KOPT-K1 (cell line): ENCODE measurements around the gene KPNB1.

Experiments used
- H3K27ac ChIP-seq: fragments of 200-600 bp; sonication (generic); 2 replicates; pipeline ENCODE4 v1.5.1; 2016; ENCODE audit warnings: antibody characterized with exemption, mild to moderate bottlenecking, low read depth, low read length; ENCODE audit not compliant: poor library complexity, severe bottlenecking
- H3K36me3 ChIP-seq: fragments of 200-600 bp; sonication (generic); 2 replicates; pipeline ENCODE4 v1.5.1; 2017; ENCODE audit warnings: antibody characterized with exemption, mild to moderate bottlenecking, low read length, moderate library complexity; ENCODE audit not compliant: insufficient read depth
- H3K9me3 ChIP-seq: fragments of 200-600 bp; sonication (generic); 2 replicates; pipeline ENCODE4 v1.5.1; 2017; ENCODE audit warnings: antibody characterized with exemption, low read length, mild to moderate bottlenecking; ENCODE audit not compliant: insufficient read depth, poor library complexity, severe bottlenecking

The KPNB1 gene

GRCh38 chr17:47652570-47652969 is 2.9 kb downstream of the KPNB1 start:
- H3K9me3 ChIP-seq: no peaks in the 10 kb centered on the region
- H3K36me3 ChIP-seq: peaks cover 68% of the 10 kb centered on the region
- no peak overlapping the region for H3K27ac ChIP-seq

DNA sequence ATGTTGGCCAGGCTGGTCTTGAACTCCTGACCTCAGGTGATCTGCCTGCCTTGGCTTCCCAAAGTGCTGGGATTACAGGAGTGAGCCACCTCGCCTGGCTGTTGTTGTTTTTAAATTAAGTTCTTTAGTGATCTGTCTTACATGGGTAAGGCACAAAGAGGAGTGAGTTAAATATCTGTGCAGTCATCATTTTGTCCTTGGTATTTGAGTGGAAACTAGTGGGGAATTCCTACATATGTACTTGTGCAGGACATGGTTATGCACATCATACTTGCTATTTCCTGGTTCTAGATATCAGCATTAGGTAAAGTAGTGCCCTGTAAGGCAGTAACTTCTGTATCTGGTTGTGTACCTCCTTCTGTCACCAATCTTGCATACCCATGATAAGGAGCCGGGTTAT is 3.7 kb downstream of the KPNB1 start:
- H3K9me3 ChIP-seq: no peaks in the 10 kb centered on the region
- peaks cover 77% of the 10 kb centered on the region for H3K36me3 ChIP-seq
- H3K27ac ChIP-seq: no peak overlapping the region

GRCh38 chr17:47654991-47655390 is 5.3 kb downstream of the KPNB1 start:
- Histone ChIP-seq H3K36me3 (peaks cover 93% of the 10 kb centered on the region), H3K27ac (no peak overlapping the region), H3K9me3 (no peaks in the 10 kb centered on the region)

GRCh38 chr17:47660064-47660492 is 10.4 kb downstream of the KPNB1 start:
- Histone ChIP-seq H3K9me3 (no peaks in the 10 kb centered on the region), H3K36me3 (peaks cover 100% of the 10 kb centered on the region), H3K27ac (peak overlapping the region; percentile 46)

DNA sequence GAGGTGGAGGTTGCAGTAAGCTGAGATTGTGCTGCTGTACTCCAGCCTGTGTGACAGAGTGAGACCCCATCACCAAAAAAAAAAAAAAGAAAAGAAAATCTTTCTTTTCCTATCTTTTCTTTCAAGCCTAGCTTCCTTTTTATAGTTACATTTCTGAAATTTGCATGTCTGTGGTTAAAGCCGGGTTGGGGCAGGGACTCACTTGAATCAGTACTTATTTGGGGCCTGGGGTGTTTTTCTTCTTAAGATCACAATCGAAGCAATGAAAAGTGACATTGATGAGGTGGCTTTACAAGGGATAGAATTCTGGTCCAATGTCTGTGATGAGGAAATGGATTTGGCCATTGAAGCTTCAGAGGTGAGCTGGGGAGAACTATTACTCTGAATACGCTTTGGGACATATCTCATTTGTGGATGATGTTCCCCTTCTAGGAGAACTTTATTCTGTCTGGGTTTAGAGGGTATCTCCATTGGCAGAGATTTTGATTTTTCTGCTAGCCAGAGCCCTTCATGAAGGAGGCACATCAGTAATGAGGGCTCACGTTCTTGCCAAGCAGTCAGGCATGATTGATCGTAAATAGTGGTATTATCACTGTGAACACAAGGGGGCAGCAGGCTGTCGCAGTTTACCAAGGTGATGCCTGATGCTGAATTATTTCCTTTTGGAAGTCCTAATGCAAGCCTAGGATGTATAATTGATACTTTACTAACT is 14.3 kb downstream of the KPNB1 start:
- Histone ChIP-seq H3K27ac (no peak overlapping the region), H3K9me3 (no peaks in the 10 kb centered on the region), H3K36me3 (peaks cover 98% of the 10 kb centered on the region)

GRCh38 chr17:47664624-47664941 is 14.9 kb downstream of the KPNB1 start:
- H3K36me3 ChIP-seq: peaks cover 98% of the 10 kb centered on the region
- H3K27ac ChIP-seq: no peak overlapping the region

DNA sequence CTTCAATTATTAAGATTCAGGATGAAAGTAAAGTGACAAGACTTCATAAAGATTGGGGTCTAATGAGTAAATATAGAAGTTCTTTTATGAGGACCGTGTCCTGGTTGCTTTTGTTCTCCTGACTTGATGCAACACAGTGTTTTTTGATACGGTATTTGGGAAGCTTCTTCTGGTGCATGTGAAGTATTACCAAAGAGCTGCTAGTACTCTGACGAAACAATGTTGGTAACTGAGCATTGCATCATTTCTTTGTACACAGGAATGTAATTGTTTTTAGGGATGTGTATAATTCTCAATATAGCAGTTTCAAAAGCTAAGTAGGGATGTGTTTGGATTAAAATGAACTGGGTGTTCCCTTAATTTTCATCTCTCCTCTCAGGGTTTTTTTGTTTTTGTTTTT is 15.9 kb downstream of the KPNB1 start:
- no peaks in the 10 kb centered on the region for H3K9me3 ChIP-seq
- no peak overlapping the region for H3K27ac ChIP-seq
- H3K36me3 ChIP-seq: peaks cover 98% of the 10 kb centered on the region

More at GRCh38 chr17:47664624-47664941, 14.9 kb downstream of the KPNB1 start:
- H3K9me3 ChIP-seq: no peaks in the 10 kb centered on the region

- H3K36me3 ChIP-seq: peaks cover 98% of the 10 kb centered on the region
- no peaks in the 10 kb centered on the region for H3K9me3 ChIP-seq
- no peak overlapping the region for H3K27ac ChIP-seq
Measured at GRCh38 chr17:47669081-47669480, 19.4 kb downstream of the KPNB1 start.

- Histone ChIP-seq H3K36me3 (peaks cover 98% of the 10 kb centered on the region), H3K27ac (no peak overlapping the region)
Measured at GRCh38 chr17:47670064-47670463, 20.3 kb downstream of the KPNB1 start.

DNA sequence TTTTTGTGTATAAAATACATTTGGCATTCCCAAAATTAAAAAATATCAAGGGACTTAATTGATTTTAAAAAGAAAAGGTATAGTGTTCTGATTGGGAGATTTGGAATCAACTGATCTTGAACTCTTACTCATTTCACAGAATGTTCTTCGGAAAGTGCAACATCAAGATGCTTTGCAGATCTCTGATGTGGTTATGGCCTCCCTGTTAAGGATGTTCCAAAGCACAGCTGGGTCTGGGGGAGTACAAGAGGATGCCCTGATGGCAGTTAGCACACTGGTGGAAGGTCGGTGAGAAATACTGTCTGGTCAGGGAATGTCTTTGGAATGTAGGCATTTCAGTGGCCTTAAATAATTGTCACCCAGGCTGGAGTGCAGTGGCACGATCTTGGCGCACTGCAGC is 24.8 kb downstream of the KPNB1 start:
- no peak overlapping the region for H3K27ac ChIP-seq
- no peaks in the 10 kb centered on the region for H3K9me3 ChIP-seq
- peaks cover 100% of the 10 kb centered on the region for H3K36me3 ChIP-seq

More at GRCh38 chr17:47670064-47670463, 20.3 kb downstream of the KPNB1 start:
- no peaks in the 10 kb centered on the region for H3K9me3 ChIP-seq

- H3K27ac ChIP-seq: no peak overlapping the region
- H3K36me3 ChIP-seq: peaks cover 100% of the 10 kb centered on the region
- H3K9me3 ChIP-seq: no peaks in the 10 kb centered on the region
Measured at GRCh38 chr17:47675380-47676198, 25.9 kb downstream of the KPNB1 start.

- H3K9me3 ChIP-seq: no peaks in the 10 kb centered on the region
- H3K36me3 ChIP-seq: peaks cover 100% of the 10 kb centered on the region
- H3K27ac ChIP-seq: no peak overlapping the region
Measured at GRCh38 chr17:47676199-47676472, 26.4 kb downstream of the KPNB1 start.

- Histone ChIP-seq H3K27ac (no peak overlapping the region), H3K9me3 (no peaks in the 10 kb centered on the region), H3K36me3 (peaks cover 100% of the 10 kb centered on the region)
Measured at GRCh38 chr17:47676510-47677165, 26.9 kb downstream of the KPNB1 start.

- peaks cover 100% of the 10 kb centered on the region for H3K36me3 ChIP-seq
- H3K27ac ChIP-seq: no peak overlapping the region
- H3K9me3 ChIP-seq: no peaks in the 10 kb centered on the region
Measured at GRCh38 chr17:47678196-47678595, 28.5 kb downstream of the KPNB1 start.

GRCh38 chr17:47682138-47682537 is 32.4 kb downstream of the KPNB1 start:
- no peak overlapping the region for H3K27ac ChIP-seq
- H3K9me3 ChIP-seq: no peaks in the 10 kb centered on the region
- peaks cover 100% of the 10 kb centered on the region for H3K36me3 ChIP-seq
